ENCODE results near the gene DCC. TPM values are rescaled to one million over a fixed set of nuclear protein-coding genes. Genes with fewer than 3 reads are reported as not detected.

Gene DCC
- total and polyA plus RNA-seq, 2 donors (not counting 1 experiment from before 2014, with no cell fraction given): not detected

DNA sequence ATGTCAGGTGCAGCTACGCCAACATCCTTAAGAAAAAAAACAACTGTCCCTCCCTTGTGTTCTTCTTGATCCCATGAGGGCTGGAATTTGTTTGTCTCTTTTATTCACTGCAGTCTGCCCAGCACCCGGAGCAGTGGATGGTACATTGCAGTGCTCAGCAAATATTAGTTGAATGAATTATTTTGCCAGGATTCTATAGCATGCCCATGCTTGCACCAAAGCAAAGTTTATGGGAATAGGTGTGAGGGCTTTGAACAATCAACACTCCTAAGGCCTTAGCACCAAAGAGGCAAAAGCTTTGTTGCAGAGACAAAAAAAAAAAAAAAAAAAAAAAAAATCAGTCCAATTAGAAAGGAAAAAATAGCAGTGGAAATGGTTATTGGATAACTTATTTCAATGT, 28.7 kb upstream of the DCC start:
- Mint-ChIP-seq H3K4me3 (no peak overlapping the region), H3K4me1 (no peaks in the 10 kb centered on the region), H3K9me3 (ENCODE audit: insufficient read depth) (peaks cover 4% of the 10 kb centered on the region), H3K27me3 (no peaks in the 10 kb centered on the region), H3K27ac (no peak overlapping the region)
- intact Hi-C loops (cut with micrococcal nuclease): no loop called here
- POLR2A ChIA-PET: no interaction called here
- H3K4me1 ChIP-seq (ENCODE audit: control insufficient read depth in 2 of 2, insufficient read depth in 2 of 2, low read length in 2 of 2): no peaks in the 10 kb centered on the region
- H3K79me2 ChIP-seq (ENCODE audit: control insufficient read depth, insufficient read depth, low read length): no peaks in the 10 kb centered on the region
- peaks cover 0 to 4% (median 0%) of the 10 kb centered on the region in 3 donors for H3K9me3 ChIP-seq (ENCODE audit: control extremely low read depth in 1 of 3, control insufficient read depth in 2 of 3, insufficient read depth in 1 of 3, low read length in 2 of 3)
- H3K27me3 ChIP-seq (replicated peaks in 1 of 4; ENCODE audit: control extremely low read depth in 1 of 4, control insufficient read depth in 3 of 4, insufficient read depth in 4 of 4, low read length in 3 of 4): no peaks in the 10 kb centered on the region
- no peak overlapping the region for H2AFZ ChIP-seq (ENCODE audit: insufficient read depth, low read depth, low read length, poor library complexity, severe bottlenecking)
- H4K20me1 ChIP-seq (ENCODE audit: control insufficient read depth, insufficient read depth, low read length, poor library complexity, severe bottlenecking): no peaks in the 10 kb centered on the region
- CTCF ChIA-PET: no interaction called here
- ATAC-seq (ENCODE audit: low read depth): no peak
- WGBS (ENCODE audit: insufficient coverage): 100% methylated on average over 1 of the region's 2 CpGs
- no peak overlapping the region for H3K9ac ChIP-seq (ENCODE audit: low read length)
- no peak overlapping the region for H3K4me2 ChIP-seq (replicated peaks; ENCODE audit: low read depth, low read length, poor library complexity, severe bottlenecking)
- no peak overlapping the region for H3K27ac ChIP-seq (ENCODE audit: low read length in 2 of 2)
- H3K36me3 ChIP-seq (replicated peaks in 1 of 2; ENCODE audit: control extremely low read depth in 1 of 2, control insufficient read depth in 1 of 2, extremely low read depth in 1 of 2, insufficient read depth in 2 of 2, low read length in 1 of 2): no peaks in the 10 kb centered on the region
- H3K4me3 ChIP-seq (ENCODE audit: control extremely low read depth in 1 of 5, extremely low read depth in 1 of 5, insufficient read depth in 1 of 5, low read depth in 2 of 5, low read length in 4 of 5): no peak overlapping the region
- no peak for TF ChIP-seq CTCF (IDR thresholded peaks at IDR 0.05)
- no peak for TF ChIP-seq EZH2 (IDR thresholded peaks at IDR 0.05; ENCODE audit: borderline replicate concordance, insufficient read depth, low read depth, low read length, poor library complexity, severe bottlenecking)
- DNase-seq: no peak

DNA sequence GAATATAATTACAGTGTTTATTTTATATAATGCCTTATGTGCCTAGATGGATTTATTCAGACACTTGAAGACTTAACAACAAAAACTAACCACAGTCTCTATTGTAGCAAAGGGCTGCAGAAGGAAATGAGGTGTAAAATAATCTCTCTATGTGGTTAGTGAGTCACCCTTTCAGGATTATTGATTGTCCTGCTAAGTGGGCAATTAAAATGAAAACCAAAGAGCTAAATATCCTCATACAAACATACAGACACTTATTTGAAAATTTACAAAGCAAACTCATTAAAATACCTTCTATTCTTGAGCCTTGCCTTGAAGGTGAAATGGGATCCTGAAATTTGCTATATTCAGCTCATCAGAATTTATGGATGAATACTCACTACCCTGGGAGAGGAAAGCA, 27.7 kb upstream of the DCC start:
- Histone ChIP-seq H3K9ac (ENCODE audit: low read length) (no peak overlapping the region), H3K36me3 (replicated peaks in 1 of 2; ENCODE audit: control extremely low read depth in 1 of 2, control insufficient read depth in 1 of 2, extremely low read depth in 1 of 2, insufficient read depth in 2 of 2, low read length in 1 of 2) (no peaks in the 10 kb centered on the region), H3K79me2 (ENCODE audit: control insufficient read depth, insufficient read depth, low read length) (no peaks in the 10 kb centered on the region), H3K4me3 (ENCODE audit: control extremely low read depth in 1 of 5, extremely low read depth in 1 of 5, insufficient read depth in 1 of 5, low read depth in 2 of 5, low read length in 4 of 5) (no peak overlapping the region), H2AFZ (ENCODE audit: insufficient read depth, low read depth, low read length, poor library complexity, severe bottlenecking) (no peak overlapping the region), H3K4me2 (replicated peaks; ENCODE audit: low read depth, low read length, poor library complexity, severe bottlenecking) (no peak overlapping the region), H3K27ac (ENCODE audit: low read length in 2 of 2) (no peak overlapping the region), H4K20me1 (ENCODE audit: control insufficient read depth, insufficient read depth, low read length, poor library complexity, severe bottlenecking) (no peaks in the 10 kb centered on the region), H3K27me3 (replicated peaks in 1 of 4; ENCODE audit: control extremely low read depth in 1 of 4, control insufficient read depth in 3 of 4, insufficient read depth in 4 of 4, low read length in 3 of 4) (no peaks in the 10 kb centered on the region), H3K9me3 (ENCODE audit: control extremely low read depth in 1 of 3, control insufficient read depth in 2 of 3, insufficient read depth in 1 of 3, low read length in 2 of 3) (peaks cover 0 to 4% (median 0%) of the 10 kb centered on the region in 3 donors), H3K4me1 (ENCODE audit: control insufficient read depth in 2 of 2, insufficient read depth in 2 of 2, low read length in 2 of 2) (no peaks in the 10 kb centered on the region)
- Mint-ChIP-seq H3K9me3 (ENCODE audit: insufficient read depth) (peaks cover 5% of the 10 kb centered on the region), H3K4me3 (no peak overlapping the region), H3K27ac (no peak overlapping the region), H3K27me3 (no peaks in the 10 kb centered on the region), H3K4me1 (no peaks in the 10 kb centered on the region)
- intact Hi-C loops (cut with micrococcal nuclease): no loop called here
- CTCF ChIA-PET: no interaction called here
- DNase-seq (no peak), ATAC-seq (ENCODE audit: low read depth) (no peak)
- POLR2A ChIA-PET: no interaction called here
- no peak for TF ChIP-seq CTCF (IDR thresholded peaks at IDR 0.05)
- no peak for TF ChIP-seq EZH2 (IDR thresholded peaks at IDR 0.05; ENCODE audit: borderline replicate concordance, insufficient read depth, low read depth, low read length, poor library complexity, severe bottlenecking)

Measured in B cell (primary cell).